HEK293 (cell line): ENCODE results near the gene RANBP10.

Source experiments
- BCL11B ChIP-seq: fragments of 450-650 bp; formaldehyde crosslinking; IDR thresholded peaks from 2 replicates; pipeline ENCODE4 v1.5.1; 2016; ENCODE audit warnings: low read depth, missing biosample characterization, missing genetic modification characterization
- HOXC10 ChIP-seq: sonication (generic); formaldehyde crosslinking; IDR thresholded peaks from 2 replicates; pipeline ENCODE4 v1.8.1; 2023; ENCODE audit warnings: mild to moderate bottlenecking, missing genetic modification reagents
- KLF9 ChIP-seq: fragments of 450-650 bp; formaldehyde crosslinking; IDR thresholded peaks from 2 replicates; pipeline ENCODE4 v1.5.1; 2016; ENCODE audit warnings: missing biosample characterization, missing genetic modification characterization, low read depth
- OVOL3 ChIP-seq: fragments of 450-650 bp; formaldehyde crosslinking; IDR thresholded peaks from 2 replicates; pipeline ENCODE4 v1.5.1; 2016; ENCODE audit warnings: missing biosample characterization, missing genetic modification characterization
- PRDM2 ChIP-seq: fragments of 450-650 bp; formaldehyde crosslinking; IDR thresholded peaks from 2 replicates; pipeline ENCODE4 v1.5.1; 2016; ENCODE audit warnings: missing biosample characterization, missing genetic modification characterization, borderline replicate concordance
- RBAK ChIP-seq: fragments of 450-650 bp; formaldehyde crosslinking; IDR thresholded peaks from 2 replicates; pipeline ENCODE4 v1.5.1; 2016; ENCODE audit warnings: missing biosample characterization, missing genetic modification characterization
- ZBTB7A ChIP-seq: fragments of 450-650 bp; formaldehyde crosslinking; IDR thresholded peaks from 2 replicates; pipeline ENCODE4 v1.5.1; 2016; ENCODE audit warnings: low read depth, missing biosample characterization, missing genetic modification characterization
- ZBTB8A ChIP-seq: fragments of 450-650 bp; formaldehyde crosslinking; IDR thresholded peaks from 2 replicates; pipeline ENCODE4 v1.5.1; 2016; ENCODE audit warnings: missing biosample characterization, missing genetic modification characterization
- ZNF132 ChIP-seq: fragments of 450-650 bp; formaldehyde crosslinking; IDR thresholded peaks from 2 replicates; pipeline ENCODE4 v1.5.1; 2017; ENCODE audit warnings: missing biosample characterization, missing genetic modification characterization, borderline replicate concordance
- ZNF239 ChIP-seq: fragments of 450-650 bp; formaldehyde crosslinking; IDR thresholded peaks from 2 replicates; pipeline ENCODE4 v1.5.1; 2016; ENCODE audit warnings: missing biosample characterization, missing genetic modification characterization
- ZNF274 ChIP-seq, 2 experiments: fragments of 200-500 bp in 1 of 2; fragments of 450-650 bp in 1 of 2; sonication (Bioruptor generic) in 1 of 2; formaldehyde crosslinking in 1 of 2; IDR thresholded peaks; 2 replicates each; pipeline versions ENCODE4 v1.5.1 to v1.6.1; 2014 to 2016; ENCODE audit warnings: borderline replicate concordance in 1 of 2, inconsistent platforms in 1 of 2, low read length in 1 of 2, missing biosample characterization in 1 of 2, missing genetic modification characterization in 1 of 2
- ZNF324 ChIP-seq: fragments of 450-650 bp; formaldehyde crosslinking; IDR thresholded peaks from 2 replicates; pipeline ENCODE4 v1.5.1; 2016; ENCODE audit warnings: missing biosample characterization, missing genetic modification characterization
- ZNF335 ChIP-seq: fragments of 450-650 bp; formaldehyde crosslinking; conservative IDR thresholded peaks from 2 replicates; pipeline ENCODE4 v1.5.1; 2016; ENCODE audit warnings: missing biosample characterization, missing genetic modification characterization
- ZNF341 ChIP-seq: fragments of 450-650 bp; formaldehyde crosslinking; IDR thresholded peaks from 2 replicates; pipeline ENCODE4; 2016; ENCODE audit warnings: low read depth, missing biosample characterization, missing genetic modification characterization
- ZNF37A ChIP-seq: fragments of 450-650 bp; IDR thresholded peaks from 2 replicates; pipeline ENCODE4 v1.5.1; 2018; ENCODE audit warnings: missing biosample characterization, missing genetic modification characterization
- ZNF558 ChIP-seq: fragments of 450-650 bp; formaldehyde crosslinking; IDR thresholded peaks from 2 replicates; pipeline ENCODE4 v1.5.1; 2016; ENCODE audit warnings: missing biosample characterization, missing genetic modification characterization
- ZNF560 ChIP-seq: fragments of 450-650 bp; formaldehyde crosslinking; IDR thresholded peaks from 2 replicates; pipeline ENCODE4 v1.5.1; 2017; ENCODE audit warnings: missing biosample characterization, missing genetic modification characterization, borderline replicate concordance
- ZNF600 ChIP-seq: fragments of 450-650 bp; formaldehyde crosslinking; IDR thresholded peaks from 2 replicates; pipeline ENCODE4 v1.5.1; 2016; ENCODE audit warnings: missing biosample characterization, missing genetic modification characterization
- ZNF624 ChIP-seq: fragments of 450-650 bp; formaldehyde crosslinking; IDR thresholded peaks from 2 replicates; pipeline ENCODE4 v1.5.1; 2017; ENCODE audit warnings: missing biosample characterization, missing genetic modification characterization
- ZNF792 ChIP-seq: fragments of 450-650 bp; formaldehyde crosslinking; IDR thresholded peaks from 2 replicates; pipeline ENCODE4 v1.5.1; 2016; ENCODE audit warnings: missing biosample characterization, missing genetic modification characterization
- ZSCAN5A ChIP-seq: fragments of 450-650 bp; formaldehyde crosslinking; IDR thresholded peaks from 2 replicates; pipeline ENCODE4 v1.5.1; 2016; ENCODE audit warnings: missing biosample characterization, missing genetic modification characterization
- ZXDB ChIP-seq: fragments of 450-650 bp; formaldehyde crosslinking; IDR thresholded peaks from 2 replicates; pipeline ENCODE4 v1.5.1; 2016; ENCODE audit warnings: missing biosample characterization, missing genetic modification characterization
- TF ChIP-seq, protein P1 (sequence below): fragments of 450-650 bp; formaldehyde crosslinking; conservative IDR thresholded peaks from 2 replicates; pipeline ENCODE4 v1.5.1; 2016; ENCODE audit warnings: low read depth, missing biosample characterization, missing genetic modification characterization
- TF ChIP-seq, protein P2 (sequence below): fragments of 450-650 bp; formaldehyde crosslinking; IDR thresholded peaks from 2 replicates; pipeline ENCODE4 v1.5.1; 2017; ENCODE audit warnings: missing biosample characterization, missing genetic modification characterization
- TF ChIP-seq, protein P3 (sequence below): fragments of 450-650 bp; formaldehyde crosslinking; IDR thresholded peaks from 2 replicates; pipeline ENCODE4 v1.5.1; 2016; ENCODE audit warnings: missing biosample characterization, missing genetic modification characterization, low read depth

Gene RANBP10

DNA sequence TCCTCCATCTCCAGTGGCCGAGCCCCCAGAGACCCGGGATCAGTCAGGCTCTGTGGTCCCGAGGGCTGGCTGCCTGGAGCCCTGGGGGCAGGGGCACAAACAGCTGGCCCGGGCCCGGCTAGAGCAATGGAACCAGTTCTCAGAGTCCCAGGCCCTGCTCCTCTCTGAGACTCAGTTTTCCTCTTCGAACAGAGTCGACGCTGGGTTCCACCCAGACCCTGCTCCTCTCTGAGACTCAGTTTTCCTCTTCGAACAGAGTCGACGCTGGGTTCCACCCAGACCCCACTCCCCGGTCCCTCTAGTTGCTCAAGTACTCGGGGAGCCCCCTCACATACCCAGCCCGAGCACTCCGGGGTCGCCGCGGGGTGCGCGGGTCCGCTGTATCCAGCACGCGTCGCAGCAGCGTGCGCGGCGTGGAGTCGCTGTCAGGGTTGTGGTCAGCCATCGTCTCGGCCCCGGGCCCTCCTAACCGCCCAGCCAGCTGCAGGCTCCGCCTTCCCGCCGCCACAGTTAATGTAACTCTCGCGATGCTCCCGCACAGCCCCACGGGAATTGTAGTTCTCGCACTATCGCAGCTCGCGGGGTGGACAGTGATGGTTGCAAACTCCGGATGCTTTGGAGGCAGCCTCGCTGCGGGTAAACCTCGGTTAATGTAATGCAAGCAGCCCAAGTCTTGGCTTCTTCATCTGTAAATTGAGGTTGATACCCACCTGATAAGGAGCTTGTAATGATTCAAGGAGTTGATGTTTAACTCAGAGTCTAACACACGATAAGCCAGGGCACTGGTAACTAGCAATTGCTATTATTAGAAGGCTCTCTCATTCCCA, 27.3 kb upstream of the RANBP10 start (continued):
- TF ChIP-seq ZNF558 (tag by site-specific recombination) (no peak), ZBTB8A (tag by site-specific recombination) (no peak), PRDM2 (tag by site-specific recombination) (no peak), ZNF341 (tag by site-specific recombination) (no peak), ZNF132 (no peak), KLF9 (tag by site-specific recombination) (peak; percentile 44), HOXC10 (CRISPR knock-in tag) (no peak), ZNF239 (tag by site-specific recombination) (no peak), ZNF37A (no peak), ZNF335 (tag by site-specific recombination) (peak; percentile 75), OVOL3 (tag by site-specific recombination) (0 out of 2 replicates have a peak, but pooled peaks have one; percentile 17), ZNF792 (no peak), RBAK (no peak), ZNF560 (tag by site-specific recombination) (no peak), ZNF274 (IDR thresholded peaks at IDR 0.05; ENCODE audit: low read length) (no peak), ZNF274 (tag by site-specific recombination; IDR thresholded peaks at IDR 0.05; ENCODE audit: borderline replicate concordance) (no peak), BCL11B (tag by site-specific recombination) (no peak), ZNF624 (tag by site-specific recombination) (no peak), ZNF600 (0 out of 2 replicates have a peak, but pooled peaks have one; percentile 41), ZSCAN5A (tag by site-specific recombination) (no peak), ZNF324 (tag by site-specific recombination) (no peak), ZXDB (tag by site-specific recombination) (peak; percentile 86), ZBTB7A (tag by site-specific recombination) (no peak)
- TF ChIP-seq, protein P1, sequence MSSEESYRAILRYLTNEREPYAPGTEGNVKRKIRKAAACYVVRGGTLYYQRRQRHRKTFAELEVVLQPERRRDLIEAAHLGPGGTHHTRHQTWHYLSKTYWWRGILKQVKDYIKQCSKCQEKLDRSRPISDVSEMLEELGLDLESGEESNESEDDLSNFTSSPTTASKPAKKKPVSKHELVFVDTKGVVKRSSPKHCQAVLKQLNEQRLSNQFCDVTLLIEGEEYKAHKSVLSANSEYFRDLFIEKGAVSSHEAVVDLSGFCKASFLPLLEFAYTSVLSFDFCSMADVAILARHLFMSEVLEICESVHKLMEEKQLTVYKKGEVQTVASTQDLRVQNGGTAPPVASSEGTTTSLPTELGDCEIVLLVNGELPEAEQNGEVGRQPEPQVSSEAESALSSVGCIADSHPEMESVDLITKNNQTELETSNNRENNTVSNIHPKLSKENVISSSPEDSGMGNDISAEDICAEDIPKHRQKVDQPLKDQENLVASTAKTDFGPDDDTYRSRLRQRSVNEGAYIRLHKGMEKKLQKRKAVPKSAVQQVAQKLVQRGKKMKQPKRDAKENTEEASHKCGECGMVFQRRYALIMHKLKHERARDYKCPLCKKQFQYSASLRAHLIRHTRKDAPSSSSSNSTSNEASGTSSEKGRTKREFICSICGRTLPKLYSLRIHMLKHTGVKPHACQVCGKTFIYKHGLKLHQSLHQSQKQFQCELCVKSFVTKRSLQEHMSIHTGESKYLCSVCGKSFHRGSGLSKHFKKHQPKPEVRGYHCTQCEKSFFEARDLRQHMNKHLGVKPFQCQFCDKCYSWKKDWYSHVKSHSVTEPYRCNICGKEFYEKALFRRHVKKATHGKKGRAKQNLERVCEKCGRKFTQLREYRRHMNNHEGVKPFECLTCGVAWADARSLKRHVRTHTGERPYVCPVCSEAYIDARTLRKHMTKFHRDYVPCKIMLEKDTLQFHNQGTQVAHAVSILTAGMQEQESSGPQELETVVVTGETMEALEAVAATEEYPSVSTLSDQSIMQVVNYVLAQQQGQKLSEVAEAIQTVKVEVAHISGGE (tag by site-specific recombination), result no peak
- TF ChIP-seq, protein P2, sequence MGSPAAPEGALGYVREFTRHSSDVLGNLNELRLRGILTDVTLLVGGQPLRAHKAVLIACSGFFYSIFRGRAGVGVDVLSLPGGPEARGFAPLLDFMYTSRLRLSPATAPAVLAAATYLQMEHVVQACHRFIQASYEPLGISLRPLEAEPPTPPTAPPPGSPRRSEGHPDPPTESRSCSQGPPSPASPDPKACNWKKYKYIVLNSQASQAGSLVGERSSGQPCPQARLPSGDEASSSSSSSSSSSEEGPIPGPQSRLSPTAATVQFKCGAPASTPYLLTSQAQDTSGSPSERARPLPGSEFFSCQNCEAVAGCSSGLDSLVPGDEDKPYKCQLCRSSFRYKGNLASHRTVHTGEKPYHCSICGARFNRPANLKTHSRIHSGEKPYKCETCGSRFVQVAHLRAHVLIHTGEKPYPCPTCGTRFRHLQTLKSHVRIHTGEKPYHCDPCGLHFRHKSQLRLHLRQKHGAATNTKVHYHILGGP (tag by site-specific recombination), result no peak
- TF ChIP-seq, protein P3, sequence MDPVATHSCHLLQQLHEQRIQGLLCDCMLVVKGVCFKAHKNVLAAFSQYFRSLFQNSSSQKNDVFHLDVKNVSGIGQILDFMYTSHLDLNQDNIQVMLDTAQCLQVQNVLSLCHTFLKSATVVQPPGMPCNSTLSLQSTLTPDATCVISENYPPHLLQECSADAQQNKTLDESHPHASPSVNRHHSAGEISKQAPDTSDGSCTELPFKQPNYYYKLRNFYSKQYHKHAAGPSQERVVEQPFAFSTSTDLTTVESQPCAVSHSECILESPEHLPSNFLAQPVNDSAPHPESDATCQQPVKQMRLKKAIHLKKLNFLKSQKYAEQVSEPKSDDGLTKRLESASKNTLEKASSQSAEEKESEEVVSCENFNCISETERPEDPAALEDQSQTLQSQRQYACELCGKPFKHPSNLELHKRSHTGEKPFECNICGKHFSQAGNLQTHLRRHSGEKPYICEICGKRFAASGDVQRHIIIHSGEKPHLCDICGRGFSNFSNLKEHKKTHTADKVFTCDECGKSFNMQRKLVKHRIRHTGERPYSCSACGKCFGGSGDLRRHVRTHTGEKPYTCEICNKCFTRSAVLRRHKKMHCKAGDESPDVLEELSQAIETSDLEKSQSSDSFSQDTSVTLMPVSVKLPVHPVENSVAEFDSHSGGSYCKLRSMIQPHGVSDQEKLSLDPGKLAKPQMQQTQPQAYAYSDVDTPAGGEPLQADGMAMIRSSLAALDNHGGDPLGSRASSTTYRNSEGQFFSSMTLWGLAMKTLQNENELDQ (tag by site-specific recombination), result no peak
